ENCODE data around the gene LCE3E.

LCE3E gene

GRCh38 chr1:152517237-152517811 lies 49.3 kb downstream of the LCE3E start:
- DNase-seq (ENCODE audit: low read depth in 2 of 2), result no peak
- TF ChIP-seq CTCF (IDR thresholded peaks at IDR 0.05; ENCODE audit: low read depth, low read length), result no peak
- no peak overlapping the region for H3K4me3 ChIP-seq (replicated peaks in 1 of 2; ENCODE audit: low read depth in 2 of 2, low read length in 2 of 2)

DNA sequence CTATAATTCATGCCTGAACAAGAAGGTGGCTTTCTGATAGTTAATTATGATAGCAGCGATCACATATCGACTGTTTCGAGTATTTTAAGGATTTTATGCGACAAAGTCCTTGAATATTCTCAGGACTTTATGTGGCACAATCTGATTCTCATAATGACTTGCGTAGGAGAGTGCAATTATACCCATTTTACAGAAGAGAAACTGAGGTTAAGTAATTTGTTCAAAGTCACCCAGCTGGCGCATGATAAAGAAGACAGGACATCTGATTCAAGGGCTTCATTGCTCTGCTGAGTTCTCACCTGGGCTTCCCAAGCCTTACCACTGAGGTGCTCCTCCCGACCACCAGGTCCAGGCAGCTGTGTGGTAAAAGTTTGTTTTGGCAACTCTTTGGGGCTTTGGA lies 50.5 kb downstream of the LCE3E start:
- no peak overlapping the region for H3K4me3 ChIP-seq (replicated peaks in 1 of 2; ENCODE audit: low read depth in 2 of 2, low read length in 2 of 2)
- no peak for DNase-seq (ENCODE audit: low read depth in 2 of 2)
- no peak for TF ChIP-seq CTCF (IDR thresholded peaks at IDR 0.05; ENCODE audit: low read depth, low read length)
